Medulla oblongata (tissue), 1 donor: ENCODE results near the gene SLN.
A peak's percentile ranks its signal among the peaks of the same experiment; 100 is the strongest.

ENCODE experiments used
- DNase-seq: peaks from one replicate; pipeline ENCODE4 v3.0.0-alpha.2; 2015; ENCODE audit errors: extremely low spot score

SLN gene

GRCh38 chr11:107719557-107720302 lies 7.9 kb upstream of the SLN start:
- DNase-seq: no peak

GRCh38 chr11:107719073-107719472 lies 7.2 kb upstream of the SLN start:
- no peak for DNase-seq

- DNase-seq: no peak
Observed at GRCh38 chr11:107716884-107717532, 5.2 kb upstream of the SLN start.

- DNase-seq: no peak
Observed at GRCh38 chr11:107713009-107713408, 1.2 kb upstream of the SLN start.

- no peak for DNase-seq
Observed at GRCh38 chr11:107710301-107710700, 1.6 kb downstream of the SLN start.

GRCh38 chr11:107708792-107709191 lies 3.1 kb downstream of the SLN start:
- no peak for DNase-seq

GRCh38 chr11:107707807-107708206 lies 4.0 kb downstream of the SLN start:
- no peak for DNase-seq

GRCh38 chr11:107707215-107707671 lies 4.6 kb downstream of the SLN start:
- no peak for DNase-seq

- DNase-seq: no peak
Observed at GRCh38 chr11:107706531-107706930, 5.3 kb downstream of the SLN start.

- DNase-seq: no peak
Observed at GRCh38 chr11:107705027-107705426, 6.8 kb downstream of the SLN start.

GRCh38 chr11:107704451-107704850 lies 7.4 kb downstream of the SLN start:
- no peak for DNase-seq

- DNase-seq: no peak
Observed at GRCh38 chr11:107702723-107703122, 9.1 kb downstream of the SLN start.

GRCh38 chr11:107702109-107702660 lies 9.7 kb downstream of the SLN start:
- DNase-seq: no peak

- no peak for DNase-seq
Observed at GRCh38 chr11:107699371-107700285, 12.2 kb downstream of the SLN start.

- DNase-seq: no peak
Observed at GRCh38 chr11:107697291-107697690, 14.6 kb downstream of the SLN start.

GRCh38 chr11:107696140-107696539 lies 15.7 kb downstream of the SLN start:
- DNase-seq: no peak

GRCh38 chr11:107695446-107695845 lies 16.4 kb downstream of the SLN start:
- DNase-seq: no peak

- no peak for DNase-seq
Observed at GRCh38 chr11:107691000-107691750, 20.7 kb downstream of the SLN start.

- DNase-seq: peak; percentile 85
Observed at GRCh38 chr11:107689317-107690202, 22.3 kb downstream of the SLN start.

- no peak for DNase-seq
Observed at GRCh38 chr11:107688322-107688918, 23.4 kb downstream of the SLN start.
